H9 (cell line): ENCODE results near the gene IQCE. TPM values are rescaled to one million over a fixed set of nuclear protein-coding genes. Genes with fewer than 3 reads are reported as not detected.

ENCODE experiments used
- DNase-seq: peaks from one replicate; pipeline ENCODE4 v3.0.0-alpha.2; 2017
- H2AFZ ChIP-seq: one replicate; pipeline ENCODE4 v1.6.1; 2013; ENCODE audit warnings: mild to moderate bottlenecking, low read length, control low read depth, moderate library complexity
- H2AK5ac ChIP-seq: 2 replicates; pipeline ENCODE4 v1.6.1; 2013; ENCODE audit warnings: low read length, control low read depth, mixed read lengths; ENCODE audit not compliant: insufficient read length
- H2BK120ac ChIP-seq: one replicate; pipeline ENCODE4 v1.6.1; 2013; ENCODE audit warnings: low read depth, mild to moderate bottlenecking, low read length, control low read depth, inconsistent platforms; ENCODE audit not compliant: poor library complexity, severe bottlenecking
- H2BK12ac ChIP-seq: 2 replicates; pipeline ENCODE4 v1.6.1; 2013; ENCODE audit warnings: low read length, control low read depth, mixed read lengths, low read depth; ENCODE audit not compliant: insufficient read length
- H2BK15ac ChIP-seq: 2 replicates; pipeline ENCODE4 v1.6.1; 2013; ENCODE audit warnings: low read depth, low read length, control low read depth
- H2BK20ac ChIP-seq: one replicate; pipeline ENCODE4 v1.6.1; 2013; ENCODE audit warnings: low read depth, mild to moderate bottlenecking, low read length, control low read depth, inconsistent platforms; ENCODE audit not compliant: poor library complexity, severe bottlenecking
- H2BK5ac ChIP-seq: 2 replicates; pipeline ENCODE4 v1.6.1; 2013; ENCODE audit warnings: low read length, control low read depth, mixed read lengths; ENCODE audit not compliant: insufficient read length
- H3K14ac ChIP-seq: 2 replicates; pipeline ENCODE4 v1.6.1; 2013; ENCODE audit warnings: low read length, control low read depth; ENCODE audit not compliant: insufficient read depth
- H3K18ac ChIP-seq: 2 replicates; pipeline ENCODE4 v1.6.1; 2013; ENCODE audit warnings: low read depth, mild to moderate bottlenecking, mixed read lengths, low read length, control low read depth; ENCODE audit not compliant: insufficient read length
- H3K23ac ChIP-seq: 2 replicates; pipeline ENCODE4 v1.6.1; 2013; ENCODE audit warnings: low read length, control low read depth, mixed read lengths, low read depth; ENCODE audit not compliant: insufficient read length
- H3K23me2 ChIP-seq: 2 replicates; pipeline ENCODE4 v1.6.1; 2013; ENCODE audit warnings: low read depth, mild to moderate bottlenecking, mixed read lengths, low read length, control low read depth; ENCODE audit not compliant: insufficient read length, poor library complexity, severe bottlenecking
- H3K27ac ChIP-seq: 2 replicates; pipeline ENCODE4 v1.5.1; 2013; ENCODE audit warnings: low read length, control low read depth, mixed read lengths, low read depth; ENCODE audit not compliant: insufficient read length
- H3K27me3 ChIP-seq: 2 replicates; pipeline ENCODE4 v1.6.1; 2013; ENCODE audit warnings: low read length, control low read depth, inconsistent platforms; ENCODE audit not compliant: insufficient read depth
- H3K4ac ChIP-seq: 2 replicates; pipeline ENCODE4 v1.6.1; 2013; ENCODE audit warnings: low read depth, mild to moderate bottlenecking, control low read depth, inconsistent platforms, low read length, moderate library complexity
- H3K4me1 ChIP-seq: 2 replicates; pipeline ENCODE4 v1.6.1; 2013; ENCODE audit warnings: low read length, control low read depth, inconsistent platforms; ENCODE audit not compliant: insufficient read depth
- H3K4me2 ChIP-seq: 2 replicates; pipeline ENCODE4 v1.6.1; 2013; ENCODE audit warnings: low read length, control low read depth, mixed read lengths; ENCODE audit not compliant: insufficient read length, insufficient read depth
- H3K56ac ChIP-seq: 2 replicates; pipeline ENCODE4 v1.6.1; 2013; ENCODE audit warnings: low read depth, mild to moderate bottlenecking, mixed read lengths, low read length, control low read depth; ENCODE audit not compliant: insufficient read length
- H3K79me1 ChIP-seq: 2 replicates; pipeline ENCODE4 v1.6.1; 2013; ENCODE audit warnings: low read depth, mild to moderate bottlenecking, moderate library complexity, low read length, control low read depth, inconsistent platforms; ENCODE audit not compliant: insufficient read depth, poor library complexity, severe bottlenecking
- H3K79me2 ChIP-seq: 2 replicates; pipeline ENCODE4 v1.6.1; 2013; ENCODE audit warnings: low read length, control low read depth, inconsistent platforms; ENCODE audit not compliant: insufficient read depth
- H3K9ac ChIP-seq: 2 replicates; pipeline ENCODE4 v1.6.1; 2013; ENCODE audit warnings: low read length, control low read depth, mixed read lengths; ENCODE audit not compliant: insufficient read length; ENCODE audit errors: extremely low read depth
- H3K9me3 ChIP-seq: one replicate; pipeline ENCODE4 v1.6.1; 2013; ENCODE audit warnings: low read depth, low read length, inconsistent platforms; ENCODE audit not compliant: control insufficient read depth
- H3T11ph ChIP-seq: one replicate; pipeline ENCODE4 v1.6.1; 2013; ENCODE audit warnings: mild to moderate bottlenecking, low read length, control low read depth, inconsistent platforms
- H4K20me1 ChIP-seq: one replicate; pipeline ENCODE4 v1.6.1; 2013; ENCODE audit not compliant: control insufficient read depth, insufficient read length, insufficient read depth
- H4K5ac ChIP-seq: 2 replicates; pipeline ENCODE4 v1.6.1; 2013; ENCODE audit warnings: low read depth, mild to moderate bottlenecking, mixed read lengths, low read length, control low read depth; ENCODE audit not compliant: insufficient read length
- H4K8ac ChIP-seq: replicated peaks from 2 replicates; pipeline ENCODE4 v1.6.1; 2013; ENCODE audit warnings: low read length, control low read depth, mixed read lengths, low read depth; ENCODE audit not compliant: insufficient read length
- H4K91ac ChIP-seq: 2 replicates; pipeline ENCODE4 v1.6.1; 2013; ENCODE audit warnings: low read depth, mild to moderate bottlenecking, moderate library complexity, mixed read lengths, low read length, control low read depth; ENCODE audit not compliant: insufficient read length
- H3K27ac Mint-ChIP-seq, 3 experiments: 2 replicates in 2 of 3; 3 replicates in 1 of 3; pipeline ENCODE4 v1.8.0; 2020 to 2021; ENCODE audit warnings: mixed read lengths in 3 of 3, mild to moderate bottlenecking in 1 of 3, moderate library complexity in 1 of 3
- H3K27me3 Mint-ChIP-seq: 2 replicates; pipeline ENCODE4 v1.8.0; 2021; ENCODE audit warnings: low read depth, mild to moderate bottlenecking, moderate library complexity, mixed read lengths
- H3K36me3 Mint-ChIP-seq, 3 experiments: 2 replicates in 2 of 3; 3 replicates in 1 of 3; pipeline ENCODE4 v1.8.0; 2020 to 2021; ENCODE audit warnings: low read depth in 3 of 3, mixed read lengths in 3 of 3; ENCODE audit not compliant: insufficient read depth in 1 of 3
- H3K4me1 Mint-ChIP-seq, 2 experiments: 2 replicates each; pipeline ENCODE4 v1.8.0; 2020; ENCODE audit warnings: mixed read lengths in 2 of 2
- H3K4me3 Mint-ChIP-seq, 2 experiments: 2 replicates in 1 of 2; 3 replicates in 1 of 2; pipeline ENCODE4 v1.8.0; 2020 to 2021; ENCODE audit warnings: mild to moderate bottlenecking in 2 of 2, mixed read lengths in 2 of 2, moderate library complexity in 1 of 2
- H3K9me3 Mint-ChIP-seq, 2 experiments: 2 replicates in 1 of 2; 3 replicates in 1 of 2; pipeline ENCODE4 v1.8.0; 2020; ENCODE audit warnings: mild to moderate bottlenecking in 2 of 2, mixed read lengths in 2 of 2, moderate library complexity in 1 of 2
- WGBS: extraction: QIAGEN DNeasy Blood & Tissue Kit; methylation state at CpG from one replicate; pipeline ENCODE4 v1.1.7; 2013; ENCODE audit warnings: missing lambda C conversion rate, low lambda C conversion rate, mixed read lengths; ENCODE audit not compliant: insufficient read length; ENCODE audit errors: extremely low coverage; 5-methylcytosine and 5-hydroxymethylcytosine counted together
- total RNA-seq: library from RNA; stranded (reverse); gene quantifications from 2 replicates; pipeline ENCODE4 v1.2.1, GENCODE V29; 2021
- TF ChIP-seq, protein P1 (sequence below): fragments of 200-600 bp; sonication (generic); conservative IDR thresholded peaks from 3 replicates; pipeline ENCODE4 v1.8.0; 2021; ENCODE audit warnings: antibody characterized with exemption, mild to moderate bottlenecking

Gene IQCE
- total RNA-seq, 1 experiment from 2014 or later: 7.0 TPM

DNA sequence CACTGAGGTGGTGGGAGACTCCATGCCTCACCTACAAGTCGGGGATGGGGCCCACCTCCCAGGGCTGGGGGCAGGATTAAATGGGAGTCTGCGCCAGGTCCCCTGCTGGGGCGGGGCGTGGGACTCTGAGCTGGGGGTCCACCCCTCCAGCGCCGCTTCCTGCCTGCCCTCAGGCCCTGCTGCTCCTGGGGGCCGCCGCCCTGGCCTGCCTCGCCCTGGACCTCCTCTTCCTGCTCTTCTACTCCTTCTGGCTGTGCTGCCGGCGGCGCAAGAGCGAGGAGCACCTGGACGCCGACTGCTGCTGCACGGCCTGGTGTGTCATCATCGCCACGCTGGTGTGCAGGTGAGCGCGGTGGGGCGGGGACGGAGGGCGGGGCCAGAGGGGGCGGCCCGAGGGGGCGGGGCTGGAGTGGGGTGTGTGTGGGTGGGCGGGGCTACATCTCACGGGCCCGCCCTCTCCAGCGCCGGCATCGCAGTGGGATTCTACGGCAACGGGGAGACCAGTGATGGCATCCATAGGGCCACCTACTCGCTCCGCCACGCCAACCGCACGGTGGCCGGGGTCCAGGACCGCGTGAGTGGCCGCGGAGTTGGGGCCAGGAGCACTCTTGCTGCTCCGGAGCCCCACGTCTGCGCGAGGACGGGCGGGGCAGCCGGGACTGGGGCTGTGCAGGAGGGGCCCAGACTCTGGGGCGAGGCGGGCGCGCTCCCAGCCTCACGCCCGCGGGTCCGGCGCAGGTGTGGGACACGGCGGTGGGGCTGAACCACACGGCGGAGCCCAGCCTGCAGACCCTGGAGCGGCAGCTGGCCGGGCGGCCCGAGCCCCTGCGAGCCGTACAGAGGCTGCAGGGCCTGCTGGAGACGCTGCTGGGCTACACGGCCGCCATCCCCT, 88.1 kb downstream of the IQCE start:
- H3K79me2 ChIP-seq: no peaks in the 10 kb centered on the region; the same call in 1 of the 2 replicates
- H3K23ac ChIP-seq: no peak overlapping the region
- H3K56ac ChIP-seq: no peak overlapping the region
- Mint-ChIP-seq H3K4me3 (no peak overlapping the region), H3K36me3 (peaks cover 14 to 20% (median 16%) of the 10 kb centered on the region in 3 experiments; a peak in 6 of 7 replicates), H3K27me3 (no peaks in the 10 kb centered on the region), H3K27ac (peak overlapping the region in 1 of 3 experiments; percentile 93; a peak in 2 of 7 replicates), H3K9me3 (no peaks in the 10 kb centered on the region), H3K4me1 (peaks cover 14 to 26% of the 10 kb centered on the region in 2 experiments)
- peak overlapping the region; percentile 78 for H3K14ac ChIP-seq
- no peak overlapping the region for H2BK120ac ChIP-seq
- H2AK5ac ChIP-seq: no peak overlapping the region
- peak overlapping the region; percentile 72 for H3K18ac ChIP-seq
- H3K4ac ChIP-seq: no peak overlapping the region
- H4K91ac ChIP-seq: peak overlapping the region; percentile 76
- no peaks in the 10 kb centered on the region for H3K23me2 ChIP-seq
- H2BK12ac ChIP-seq: no peak overlapping the region
- TF ChIP-seq, protein P1, sequence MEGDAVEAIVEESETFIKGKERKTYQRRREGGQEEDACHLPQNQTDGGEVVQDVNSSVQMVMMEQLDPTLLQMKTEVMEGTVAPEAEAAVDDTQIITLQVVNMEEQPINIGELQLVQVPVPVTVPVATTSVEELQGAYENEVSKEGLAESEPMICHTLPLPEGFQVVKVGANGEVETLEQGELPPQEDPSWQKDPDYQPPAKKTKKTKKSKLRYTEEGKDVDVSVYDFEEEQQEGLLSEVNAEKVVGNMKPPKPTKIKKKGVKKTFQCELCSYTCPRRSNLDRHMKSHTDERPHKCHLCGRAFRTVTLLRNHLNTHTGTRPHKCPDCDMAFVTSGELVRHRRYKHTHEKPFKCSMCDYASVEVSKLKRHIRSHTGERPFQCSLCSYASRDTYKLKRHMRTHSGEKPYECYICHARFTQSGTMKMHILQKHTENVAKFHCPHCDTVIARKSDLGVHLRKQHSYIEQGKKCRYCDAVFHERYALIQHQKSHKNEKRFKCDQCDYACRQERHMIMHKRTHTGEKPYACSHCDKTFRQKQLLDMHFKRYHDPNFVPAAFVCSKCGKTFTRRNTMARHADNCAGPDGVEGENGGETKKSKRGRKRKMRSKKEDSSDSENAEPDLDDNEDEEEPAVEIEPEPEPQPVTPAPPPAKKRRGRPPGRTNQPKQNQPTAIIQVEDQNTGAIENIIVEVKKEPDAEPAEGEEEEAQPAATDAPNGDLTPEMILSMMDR: no peak
- no peak overlapping the region for H3K4me2 ChIP-seq
- H3K27ac ChIP-seq: no peak overlapping the region
- no peak overlapping the region for H2BK15ac ChIP-seq
- DNase-seq: peak; percentile 95
- no peak overlapping the region for H2BK20ac ChIP-seq
- H3K4me1 ChIP-seq: peaks cover 3% of the 10 kb centered on the region; the same call in 1 of the 2 replicates
- no peak overlapping the region for H2AFZ ChIP-seq
- no CpG with 5 or more reads among the region's 73 CpGs for WGBS
- H3K9ac ChIP-seq: no peak overlapping the region
- H4K5ac ChIP-seq: no peak overlapping the region
- H3K9me3 ChIP-seq: no peaks in the 10 kb centered on the region
- no peak overlapping the region for H3T11ph ChIP-seq
- H4K8ac ChIP-seq: no peak overlapping the region
- no peak overlapping the region for H2BK5ac ChIP-seq
- H4K20me1 ChIP-seq: no peaks in the 10 kb centered on the region
- peaks cover 3% of the 10 kb centered on the region for H3K79me1 ChIP-seq
- no peaks in the 10 kb centered on the region for H3K27me3 ChIP-seq
